Measurements from ENCODE around the gene GPLD1.

- no peak for TF ChIP-seq YY1 (IDR thresholded peaks at IDR 0.05)
- no peak for TF ChIP-seq CTCF (IDR thresholded peaks at IDR 0.05; ENCODE audit: low read depth, low read length, missing input control)
- TF ChIP-seq GABPA (IDR thresholded peaks at IDR 0.05 in 1 of 2, conservative IDR thresholded peaks at IDR 0.05 in 1 of 2) = no peak
- no peak for TF ChIP-seq ATF3 (IDR thresholded peaks at IDR 0.05)
- no peak for TF ChIP-seq MAX (IDR thresholded peaks at IDR 0.05)
- TF ChIP-seq ZBTB33 (IDR thresholded peaks at IDR 0.05) = no peak
- TF ChIP-seq REST (IDR thresholded peaks at IDR 0.05) = no peak
- TF ChIP-seq FOXA2 (IDR thresholded peaks at IDR 0.05) = no peak
- TF ChIP-seq SP1 (IDR thresholded peaks at IDR 0.05) = no peak
Measured at GRCh38 chr6:24403501-24403824, 85.9 kb downstream of the GPLD1 start.
